HFFc6 (cell line): ENCODE measurements around the gene TJP2. TPM values are rescaled to one million over a fixed set of nuclear protein-coding genes. Genes with fewer than 3 reads are reported as not detected.
A peak's percentile ranks its signal among the peaks of the same experiment; 100 is the strongest.

ENCODE experiments used
- DNase-seq: peaks from one replicate; pipeline ENCODE4 v3.0.0-alpha.2; 2018
- H3K27ac Mint-ChIP-seq: 2 replicates; pipeline ENCODE4 v1.8.0; 2020; ENCODE audit warnings: mild to moderate bottlenecking, mixed read lengths
- H3K27me3 Mint-ChIP-seq: 2 replicates; pipeline ENCODE4 v1.8.0; 2021; ENCODE audit warnings: mild to moderate bottlenecking, moderate library complexity, mixed read lengths; ENCODE audit not compliant: insufficient read depth
- H3K36me3 Mint-ChIP-seq: 2 replicates; pipeline ENCODE4 v1.8.0; 2021; ENCODE audit warnings: low read depth, mixed read lengths
- H3K4me1 Mint-ChIP-seq: 2 replicates; pipeline ENCODE4 v1.8.0; 2020; ENCODE audit warnings: low read depth, mixed read lengths
- H3K4me3 Mint-ChIP-seq: 2 replicates; pipeline ENCODE4 v1.8.0; 2020; ENCODE audit warnings: mild to moderate bottlenecking, moderate library complexity, mixed read lengths
- H3K9me3 Mint-ChIP-seq: 2 replicates; pipeline ENCODE4 v1.8.0; 2020; ENCODE audit warnings: mild to moderate bottlenecking, mixed read lengths
- total RNA-seq, 6 experiments: library from RNA; stranded (reverse); fragmentation: NEBNext Ultra II Directional; extraction: Animal tissue kit (Norgen Biotek cat#: 25700); gene quantifications; 2 replicates in 1 of 6; 3 replicates in 5 of 6; pipeline ENCODE4 v1.2.3, GENCODE V29; 2021
- TF ChIP-seq, protein P1 (sequence below): fragments of 200-600 bp; sonication (generic); IDR thresholded peaks from 2 replicates; pipeline ENCODE4 v1.5.0; 2021; ENCODE audit warnings: antibody characterized with exemption, mild to moderate bottlenecking

TJP2 gene
- total RNA-seq, 6 experiments from 2014 or later: 25.3 to 50.4 (median 45.4) TPM

DNA sequence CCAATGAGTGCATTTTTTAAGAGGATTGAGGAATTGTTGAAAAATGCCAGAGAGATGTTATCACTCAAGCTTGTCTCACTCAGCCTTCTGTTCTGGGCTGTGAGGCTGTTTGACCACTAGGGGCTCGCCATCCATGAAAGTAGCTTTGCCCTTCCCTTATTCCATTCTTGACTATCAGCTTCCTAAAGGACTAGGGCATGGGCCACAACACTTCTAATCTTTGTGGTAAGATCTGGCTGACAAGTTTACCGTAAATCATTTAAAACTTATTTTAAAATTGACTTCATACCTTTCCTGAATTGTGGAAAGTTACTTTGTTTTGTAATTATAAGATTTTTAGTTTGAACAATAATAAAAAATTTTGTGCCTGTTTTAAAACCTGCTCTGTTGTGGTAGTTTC is 49.5 kb downstream of the TJP2 start:
- TF ChIP-seq, protein P1, sequence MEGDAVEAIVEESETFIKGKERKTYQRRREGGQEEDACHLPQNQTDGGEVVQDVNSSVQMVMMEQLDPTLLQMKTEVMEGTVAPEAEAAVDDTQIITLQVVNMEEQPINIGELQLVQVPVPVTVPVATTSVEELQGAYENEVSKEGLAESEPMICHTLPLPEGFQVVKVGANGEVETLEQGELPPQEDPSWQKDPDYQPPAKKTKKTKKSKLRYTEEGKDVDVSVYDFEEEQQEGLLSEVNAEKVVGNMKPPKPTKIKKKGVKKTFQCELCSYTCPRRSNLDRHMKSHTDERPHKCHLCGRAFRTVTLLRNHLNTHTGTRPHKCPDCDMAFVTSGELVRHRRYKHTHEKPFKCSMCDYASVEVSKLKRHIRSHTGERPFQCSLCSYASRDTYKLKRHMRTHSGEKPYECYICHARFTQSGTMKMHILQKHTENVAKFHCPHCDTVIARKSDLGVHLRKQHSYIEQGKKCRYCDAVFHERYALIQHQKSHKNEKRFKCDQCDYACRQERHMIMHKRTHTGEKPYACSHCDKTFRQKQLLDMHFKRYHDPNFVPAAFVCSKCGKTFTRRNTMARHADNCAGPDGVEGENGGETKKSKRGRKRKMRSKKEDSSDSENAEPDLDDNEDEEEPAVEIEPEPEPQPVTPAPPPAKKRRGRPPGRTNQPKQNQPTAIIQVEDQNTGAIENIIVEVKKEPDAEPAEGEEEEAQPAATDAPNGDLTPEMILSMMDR: peak; percentile 85
- peak; percentile 78 for DNase-seq
- Mint-ChIP-seq H3K4me3 (no peak overlapping the region), H3K36me3 (peaks cover 10% of the 10 kb centered on the region; the same call in 1 of the 2 replicates), H3K9me3 (no peaks in the 10 kb centered on the region), H3K4me1 (peaks cover 19% of the 10 kb centered on the region), H3K27me3 (no peaks in the 10 kb centered on the region), H3K27ac (peak overlapping the region; percentile 18; the same call in 1 of the 2 replicates)

DNA sequence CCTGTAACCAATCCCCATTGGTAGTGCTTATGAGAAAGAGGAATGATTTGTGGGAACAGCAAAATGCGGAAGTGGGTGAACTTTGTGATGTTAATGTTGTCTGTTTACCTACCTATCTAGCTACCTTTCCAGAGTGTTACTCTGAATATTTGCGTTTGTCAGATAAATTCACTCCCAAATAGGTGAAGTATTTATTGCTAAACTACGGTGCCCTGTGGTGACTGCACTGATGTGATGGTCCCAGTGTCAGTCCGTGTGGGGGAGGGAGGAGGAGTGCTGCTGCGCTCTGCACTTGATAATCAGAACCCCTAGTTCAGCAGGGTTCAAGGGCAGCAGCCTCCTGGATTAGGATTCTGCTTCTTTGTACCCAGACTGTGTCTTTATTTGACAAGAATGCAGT is 55.3 kb downstream of the TJP2 start:
- DNase-seq: no peak
- Mint-ChIP-seq H3K4me1 (peaks cover under 1% of the 10 kb centered on the region; the same call in 1 of the 2 replicates), H3K9me3 (no peaks in the 10 kb centered on the region), H3K27me3 (no peaks in the 10 kb centered on the region), H3K4me3 (no peak overlapping the region), H3K36me3 (no peaks in the 10 kb centered on the region; the same call in 1 of the 2 replicates), H3K27ac (no peak overlapping the region)
- TF ChIP-seq, protein P1: no peak

DNA sequence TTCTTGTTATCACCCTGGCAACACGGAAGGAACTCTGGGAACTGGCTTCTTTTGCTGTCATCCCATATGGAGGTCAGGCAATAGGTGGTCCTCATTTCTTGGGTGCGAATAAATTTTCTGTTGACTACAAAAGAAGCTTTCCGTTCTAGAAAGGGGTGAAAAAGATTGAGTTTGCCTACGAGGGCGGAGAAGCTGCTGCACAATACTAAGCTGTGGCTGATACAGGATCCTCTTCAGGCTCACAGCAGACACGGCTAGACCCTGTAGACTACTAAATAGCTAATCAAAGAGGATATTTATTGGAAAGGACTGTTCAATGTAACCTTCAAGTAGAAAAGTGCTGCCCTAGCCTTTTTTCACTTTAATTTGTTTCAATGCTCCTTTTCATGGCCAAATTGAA is 58.1 kb downstream of the TJP2 start:
- DNase-seq: no peak
- Mint-ChIP-seq H3K4me1 (no peaks in the 10 kb centered on the region), H3K9me3 (no peaks in the 10 kb centered on the region), H3K27me3 (no peaks in the 10 kb centered on the region), H3K4me3 (no peak overlapping the region), H3K36me3 (no peaks in the 10 kb centered on the region; the same call in 1 of the 2 replicates), H3K27ac (no peak overlapping the region)
- TF ChIP-seq, protein P1: no peak

DNA sequence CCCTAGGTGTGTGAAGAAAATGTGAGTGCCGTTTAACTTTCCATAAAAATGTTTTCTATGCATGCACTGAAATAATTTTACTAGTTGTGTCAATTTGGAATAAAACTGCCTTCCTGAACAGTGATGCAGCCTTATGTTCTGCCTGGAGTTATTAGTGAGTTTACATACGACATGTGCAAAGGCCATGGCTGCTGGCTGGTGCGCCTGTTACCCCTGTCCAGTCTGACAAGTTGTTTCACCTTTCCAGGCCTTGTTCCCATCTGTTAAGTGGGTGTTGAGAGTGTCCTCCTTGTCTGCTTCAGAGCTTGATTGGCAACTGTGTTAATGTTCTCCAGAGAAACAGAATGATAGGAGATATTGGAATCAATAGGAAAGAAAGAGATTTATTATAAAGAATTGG is 60.6 kb downstream of the TJP2 start:
- H3K4me3 Mint-ChIP-seq: no peak overlapping the region
- H3K27ac Mint-ChIP-seq: no peak overlapping the region
- no peaks in the 10 kb centered on the region for H3K4me1 Mint-ChIP-seq
- H3K36me3 Mint-ChIP-seq: peaks cover 11% of the 10 kb centered on the region; the same call in 1 of the 2 replicates
- TF ChIP-seq, protein P1: no peak
- no peak for DNase-seq
- no peaks in the 10 kb centered on the region for H3K27me3 Mint-ChIP-seq
- H3K9me3 Mint-ChIP-seq: no peaks in the 10 kb centered on the region

DNA sequence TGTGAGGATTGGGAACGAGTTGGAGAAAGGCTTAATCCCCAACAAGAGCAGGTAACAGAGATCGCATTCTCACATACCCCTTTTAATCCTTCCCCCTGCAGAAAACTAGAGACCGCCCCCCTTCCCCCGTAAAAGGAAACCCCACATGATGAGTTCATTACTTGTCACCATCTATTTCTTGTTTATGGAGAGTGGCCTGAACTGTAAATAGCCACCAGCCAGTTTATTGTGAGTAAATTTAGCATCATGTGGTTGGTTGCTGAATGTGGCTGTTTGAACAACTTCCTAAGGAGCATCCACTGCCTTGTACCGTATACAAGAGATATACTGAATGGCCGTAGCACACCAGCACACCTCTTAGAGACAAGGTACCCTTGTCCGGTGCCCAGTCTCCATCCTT is 62.1 kb downstream of the TJP2 start:
- Mint-ChIP-seq H3K36me3 (peaks cover 11% of the 10 kb centered on the region; the same call in 1 of the 2 replicates), H3K4me1 (no peaks in the 10 kb centered on the region), H3K27me3 (no peaks in the 10 kb centered on the region), H3K27ac (no peak overlapping the region), H3K4me3 (no peak overlapping the region), H3K9me3 (no peaks in the 10 kb centered on the region)
- TF ChIP-seq, protein P1: no peak
- no peak for DNase-seq
